Right lobe of liver (tissue), 4 donors: ENCODE data around the gene GRWD1.

ENCODE experiments used
- POLR2A ChIP-seq: fragments of 450-650 bp; IDR thresholded peaks from one replicate; pipeline ENCODE4 v1.6.1; 2017; ENCODE audit warnings: antibody characterized with exemption, mild to moderate bottlenecking
- TF ChIP-seq, protein P1 (sequence below), 4 donors: fragments of 200-600 bp in 3 of 4; fragments of 450-650 bp in 1 of 4; IDR thresholded peaks; one replicate each; pipeline versions ENCODE4 v1.5.1 to v1.8.0; 2016 to 2022; ENCODE audit warnings: antibody characterized with exemption in 4 of 4, mild to moderate bottlenecking in 2 of 4
- donor health status: DM: no; HTN: no; CAD: no.
- donor health status: DM: no; HTN: no; CAD: no.
- donor health status: DM: no; HTN: yes; CAD: no.

DNA sequence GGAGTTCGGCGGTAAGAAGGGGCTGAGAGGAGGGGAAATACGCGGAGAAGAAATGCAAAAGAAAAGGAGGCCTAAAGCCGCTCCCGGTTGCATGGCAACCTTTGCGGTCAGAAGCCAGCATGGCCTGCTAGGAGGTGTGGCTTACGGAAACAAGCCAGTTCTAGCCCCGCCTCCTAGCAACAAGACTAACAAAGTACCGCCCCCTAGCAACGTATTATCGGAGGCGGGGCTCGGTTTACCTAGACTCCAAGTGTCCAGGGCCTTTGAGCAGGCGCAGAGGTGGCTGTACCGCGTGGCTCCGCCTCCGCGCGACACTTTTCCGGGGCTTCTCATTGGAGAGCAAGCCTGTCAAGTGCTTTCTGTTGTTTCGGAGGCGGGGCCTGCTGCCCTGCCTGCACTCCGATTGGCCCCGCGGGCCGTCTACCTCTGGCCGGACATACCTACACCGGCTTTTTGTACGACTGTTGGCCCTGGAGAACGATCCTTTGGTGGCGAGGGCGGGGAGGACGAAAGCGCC is 23.0 kb downstream of the GRWD1 start:
- TF ChIP-seq, protein P1, sequence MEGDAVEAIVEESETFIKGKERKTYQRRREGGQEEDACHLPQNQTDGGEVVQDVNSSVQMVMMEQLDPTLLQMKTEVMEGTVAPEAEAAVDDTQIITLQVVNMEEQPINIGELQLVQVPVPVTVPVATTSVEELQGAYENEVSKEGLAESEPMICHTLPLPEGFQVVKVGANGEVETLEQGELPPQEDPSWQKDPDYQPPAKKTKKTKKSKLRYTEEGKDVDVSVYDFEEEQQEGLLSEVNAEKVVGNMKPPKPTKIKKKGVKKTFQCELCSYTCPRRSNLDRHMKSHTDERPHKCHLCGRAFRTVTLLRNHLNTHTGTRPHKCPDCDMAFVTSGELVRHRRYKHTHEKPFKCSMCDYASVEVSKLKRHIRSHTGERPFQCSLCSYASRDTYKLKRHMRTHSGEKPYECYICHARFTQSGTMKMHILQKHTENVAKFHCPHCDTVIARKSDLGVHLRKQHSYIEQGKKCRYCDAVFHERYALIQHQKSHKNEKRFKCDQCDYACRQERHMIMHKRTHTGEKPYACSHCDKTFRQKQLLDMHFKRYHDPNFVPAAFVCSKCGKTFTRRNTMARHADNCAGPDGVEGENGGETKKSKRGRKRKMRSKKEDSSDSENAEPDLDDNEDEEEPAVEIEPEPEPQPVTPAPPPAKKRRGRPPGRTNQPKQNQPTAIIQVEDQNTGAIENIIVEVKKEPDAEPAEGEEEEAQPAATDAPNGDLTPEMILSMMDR (IDR thresholded peaks at IDR 0.05), result peak in 1 of 4 donors; percentile 16
- TF ChIP-seq POLR2A, result no peak
